Left renal pelvis (tissue), 4 donors: ENCODE data around the gene MYL4. TPM values are rescaled to one million over a fixed set of nuclear protein-coding genes. Genes with fewer than 3 reads are reported as not detected.
A peak's percentile ranks its signal among the peaks of the same experiment; 100 is the strongest.
"Not testable (repeated sequence)": the region's sequence is repeated elsewhere in the genome, so short reads cannot be mapped to it uniquely, and the experiment has no call there.

Source experiments
- DNase-seq, 4 donors: peaks; one replicate each; pipeline ENCODE4 v3.0.0-alpha.2; 2013; ENCODE audit warnings: low read depth in 4 of 4, low spot score in 3 of 4
- polyA plus RNA-seq, 4 donors: library from polyadenylated mRNA; unstranded; fragments of 120-200 nt; gene quantifications; one replicate each; pipeline ENCODE4 v1.2.1, GENCODE V29; 2013; ENCODE audit not compliant: insufficient read length in 4 of 4

Gene MYL4
- polyA plus RNA-seq, 4 donors, result 2.2 to 19.0 (median 3.4) TPM

DNA sequence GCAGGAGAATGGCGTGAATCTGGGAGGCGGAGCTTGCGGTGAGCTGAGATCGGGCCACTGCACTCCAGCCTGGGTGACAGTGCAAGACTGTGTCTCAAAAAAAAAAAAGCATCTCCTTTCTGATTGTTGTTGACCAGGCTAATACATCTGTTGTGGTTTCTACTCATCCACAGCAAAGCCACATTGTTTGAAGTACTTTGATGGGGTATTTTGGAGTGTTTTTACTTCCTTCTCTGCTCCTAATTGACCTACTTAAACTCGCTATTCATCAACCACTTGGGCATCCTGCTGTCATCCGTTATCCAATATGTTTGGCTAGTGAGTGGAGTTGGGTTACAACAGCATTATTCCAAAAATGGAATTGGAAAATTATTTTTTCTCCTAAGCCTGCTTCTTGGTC lies 16.6 kb upstream of the MYL4 start:
- no peak for DNase-seq

DNA sequence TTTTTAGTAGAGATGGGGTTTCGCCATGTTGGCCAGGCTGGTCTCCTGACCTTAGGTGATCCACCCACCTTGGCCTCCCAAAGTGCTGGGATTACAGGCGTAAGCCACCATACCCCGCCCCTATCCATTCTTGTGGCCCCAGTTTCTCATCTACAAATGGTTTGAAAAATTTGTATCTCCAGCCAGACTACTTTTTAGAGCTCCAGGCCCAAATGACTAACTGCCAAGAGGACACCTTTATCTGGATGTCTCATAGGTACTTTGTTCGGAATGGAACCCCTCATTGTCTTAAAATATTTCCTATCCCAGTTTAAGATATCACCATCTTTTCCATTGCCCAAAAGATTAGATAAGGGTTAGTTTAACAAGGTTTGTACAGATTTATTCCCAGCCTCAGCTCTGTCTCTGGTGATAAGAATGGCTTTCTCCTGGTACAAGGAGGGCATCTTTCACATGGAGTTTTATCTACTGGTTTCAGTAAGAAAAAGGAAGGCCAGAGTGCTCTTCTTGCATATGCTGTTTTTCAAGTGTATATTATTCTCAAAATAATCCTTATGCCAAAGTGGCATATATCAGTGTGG lies 15.1 kb upstream of the MYL4 start:
- DNase-seq, result no peak

DNA sequence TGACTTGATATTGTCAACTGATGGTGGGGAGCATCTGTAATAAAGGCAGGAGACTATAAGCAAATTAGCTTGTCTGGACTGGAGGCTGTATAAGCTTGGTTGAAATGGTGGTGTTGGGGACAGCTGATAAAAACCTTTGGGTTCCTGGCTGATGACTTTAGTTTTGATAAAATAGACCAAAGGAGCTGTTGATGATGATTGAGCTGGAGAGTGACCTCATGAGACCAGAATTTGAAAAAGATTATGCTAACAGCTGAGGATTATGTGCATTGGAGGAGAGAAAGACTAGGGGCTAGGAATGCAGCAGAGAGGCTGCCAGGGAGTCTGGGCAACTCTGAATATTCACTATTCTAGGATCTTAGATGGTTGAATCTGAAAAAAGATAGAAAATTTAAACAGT lies 11.3 kb upstream of the MYL4 start:
- DNase-seq, result no peak

DNA sequence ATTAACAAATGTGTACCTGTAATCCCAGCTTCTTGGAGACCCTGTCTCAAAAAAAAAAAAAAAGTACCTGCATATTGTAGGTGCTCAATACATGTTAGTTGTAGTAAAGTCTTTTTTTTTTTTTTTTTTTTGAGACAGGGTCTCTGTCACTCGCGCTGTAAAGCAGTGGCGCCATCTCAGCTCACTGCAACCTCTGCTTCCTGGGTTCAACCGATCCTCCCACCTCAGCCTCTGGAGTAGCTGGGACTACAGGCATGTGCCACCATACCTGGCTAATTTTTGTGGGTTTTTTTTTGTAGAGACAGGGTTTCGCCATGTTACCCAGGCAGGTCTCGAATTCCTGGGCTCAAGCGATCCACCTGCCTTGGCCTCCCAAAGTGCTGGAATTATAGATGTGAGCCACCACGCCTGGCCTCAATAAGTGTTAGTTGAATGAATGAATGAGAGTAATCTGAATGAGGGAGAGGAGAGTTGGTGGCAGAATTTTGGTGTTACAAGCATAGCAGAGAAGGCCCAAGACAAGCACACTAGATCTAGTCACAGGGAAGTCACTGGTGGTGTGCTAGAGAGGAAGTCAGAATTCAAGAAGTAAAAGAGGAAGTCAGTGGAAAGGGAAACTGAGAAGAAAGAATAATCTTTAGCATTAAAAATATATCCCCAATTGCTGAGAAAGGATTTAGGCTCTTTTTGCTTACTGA lies 9.4 kb upstream of the MYL4 start:
- no peak for DNase-seq

DNA sequence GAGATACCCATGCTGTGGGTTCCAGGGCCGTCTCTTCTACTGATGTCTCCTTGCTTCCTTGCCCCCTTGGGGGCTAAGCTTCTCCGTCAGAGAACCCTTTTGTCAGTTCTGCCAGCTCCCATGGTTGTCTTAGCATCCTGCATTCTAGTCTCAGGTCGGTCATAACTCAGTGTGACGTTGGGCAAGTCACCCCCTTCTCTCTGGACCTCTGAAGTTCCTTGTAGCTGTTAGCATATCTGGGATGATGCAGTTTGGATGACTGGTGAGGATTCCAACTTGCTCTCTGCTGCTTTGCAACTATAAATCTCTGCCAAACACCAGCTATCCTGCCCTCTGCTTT lies 8.9 kb upstream of the MYL4 start:
- DNase-seq, result no peak

DNA sequence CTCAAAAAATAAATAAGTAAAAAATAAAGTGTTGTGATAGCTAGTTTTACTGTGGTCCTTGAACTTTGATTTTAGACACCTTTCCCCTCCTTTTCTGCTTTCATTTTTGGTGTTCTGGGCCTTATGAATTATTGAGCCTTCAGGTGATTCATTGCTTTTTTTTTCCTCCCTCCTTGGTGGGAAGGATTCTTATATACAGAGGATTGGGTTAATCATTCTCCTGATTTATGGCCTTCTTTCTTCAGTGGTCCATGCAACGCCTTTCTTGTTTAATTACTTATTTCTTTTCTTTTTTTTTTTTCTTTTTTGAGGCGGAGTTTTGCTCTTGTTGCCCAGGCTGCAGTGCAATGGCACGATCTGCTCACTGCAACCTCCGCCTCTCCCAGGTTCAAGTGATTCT lies 8.0 kb upstream of the MYL4 start:
- DNase-seq, result peak in 1 of 4 donors; percentile 44

DNA sequence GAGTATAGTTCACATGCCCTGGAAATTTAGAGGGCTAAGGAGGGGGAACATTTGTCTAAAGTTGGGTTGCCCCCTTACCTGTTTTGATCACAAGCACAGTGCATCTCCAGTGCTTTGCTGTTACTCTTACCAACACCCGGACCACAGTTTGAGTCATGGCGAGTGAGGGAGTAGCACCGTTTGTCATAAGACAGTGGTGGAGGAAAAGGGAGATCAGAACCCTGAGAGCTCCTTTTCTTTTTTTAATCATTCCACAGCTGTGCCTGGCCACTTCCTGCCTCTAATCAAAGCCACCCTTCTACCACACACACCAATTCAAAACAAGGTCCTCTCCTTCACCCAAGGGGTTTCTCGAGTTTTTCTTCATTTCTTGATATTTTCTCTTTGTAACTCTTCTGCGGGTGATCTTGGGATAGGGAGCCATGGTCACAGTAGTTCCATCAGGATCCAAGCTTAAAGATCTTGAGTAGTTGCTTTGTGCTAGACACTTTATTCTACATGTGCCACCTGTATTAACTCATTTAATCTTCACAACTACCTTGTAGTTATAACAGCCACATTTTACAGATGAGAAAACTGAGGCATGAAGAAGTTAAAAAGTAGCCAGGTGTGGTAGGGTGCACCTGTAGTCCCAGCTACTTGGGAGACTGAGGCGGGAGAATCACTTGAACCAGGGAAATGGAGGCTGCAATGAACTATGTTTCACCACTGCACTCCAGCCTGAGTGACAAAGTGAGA lies 5.0 kb upstream of the MYL4 start:
- DNase-seq, result no peak

DNA sequence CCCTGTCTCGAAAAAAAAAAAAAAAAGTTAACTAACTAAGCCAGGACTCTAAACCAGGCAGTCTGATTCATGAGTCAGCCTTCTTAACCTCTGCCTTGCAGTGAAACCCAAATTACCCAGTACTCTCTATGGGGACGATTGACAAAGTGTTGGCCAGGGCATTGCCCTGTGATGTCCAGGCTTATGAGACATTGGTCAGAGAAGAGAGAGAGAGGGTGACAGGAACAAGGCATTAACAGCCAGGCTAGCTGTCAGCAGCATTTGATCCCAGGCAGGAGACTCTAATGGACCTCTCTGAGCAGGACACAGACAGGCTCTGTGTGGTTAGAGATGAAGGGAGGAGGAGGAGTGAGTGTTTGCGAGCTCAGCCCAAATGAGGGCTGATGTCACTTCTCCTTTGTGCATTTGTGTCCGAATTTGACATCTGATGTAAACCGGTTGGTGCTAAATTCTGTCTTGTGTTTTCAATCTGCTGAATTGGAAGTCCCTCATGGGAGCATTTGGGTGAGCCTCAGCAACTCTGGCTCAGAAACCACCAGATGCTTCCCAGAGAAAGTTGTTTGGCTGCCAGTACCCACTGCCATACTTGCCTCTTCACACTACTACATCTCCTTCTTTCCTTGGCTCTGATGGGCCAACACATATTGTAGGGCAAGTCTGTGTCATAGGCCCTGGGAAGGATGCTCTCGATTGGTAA lies 4.3 kb upstream of the MYL4 start:
- DNase-seq, result no peak

DNA sequence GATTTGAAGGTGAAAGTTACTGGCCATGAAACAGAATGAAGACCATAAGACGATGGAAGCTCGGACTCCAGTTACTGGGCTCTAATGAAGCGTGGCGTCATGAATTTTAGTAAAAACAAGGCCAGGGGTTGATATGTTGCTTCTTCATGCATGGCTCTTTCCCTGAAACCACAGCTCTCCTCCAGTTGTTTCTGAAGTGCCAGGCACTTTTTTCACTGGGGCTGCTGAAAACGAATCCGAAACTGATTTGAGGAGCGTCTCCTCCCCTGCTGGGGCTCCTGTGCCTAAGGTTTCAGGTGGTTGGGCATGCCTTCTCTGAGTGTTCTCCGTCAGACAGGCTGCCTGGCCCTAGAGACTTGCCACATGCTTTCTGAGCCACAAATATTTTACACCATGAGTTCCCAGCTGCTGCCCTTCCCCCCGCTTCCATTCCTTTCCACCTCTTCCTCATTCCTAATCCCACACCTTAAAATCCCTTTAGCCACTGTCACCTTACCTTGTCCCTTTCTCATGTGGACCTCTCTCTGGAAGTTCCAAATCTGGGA lies 3.7 kb upstream of the MYL4 start:
- DNase-seq, result peak in 1 of 4 donors; percentile 51

DNA sequence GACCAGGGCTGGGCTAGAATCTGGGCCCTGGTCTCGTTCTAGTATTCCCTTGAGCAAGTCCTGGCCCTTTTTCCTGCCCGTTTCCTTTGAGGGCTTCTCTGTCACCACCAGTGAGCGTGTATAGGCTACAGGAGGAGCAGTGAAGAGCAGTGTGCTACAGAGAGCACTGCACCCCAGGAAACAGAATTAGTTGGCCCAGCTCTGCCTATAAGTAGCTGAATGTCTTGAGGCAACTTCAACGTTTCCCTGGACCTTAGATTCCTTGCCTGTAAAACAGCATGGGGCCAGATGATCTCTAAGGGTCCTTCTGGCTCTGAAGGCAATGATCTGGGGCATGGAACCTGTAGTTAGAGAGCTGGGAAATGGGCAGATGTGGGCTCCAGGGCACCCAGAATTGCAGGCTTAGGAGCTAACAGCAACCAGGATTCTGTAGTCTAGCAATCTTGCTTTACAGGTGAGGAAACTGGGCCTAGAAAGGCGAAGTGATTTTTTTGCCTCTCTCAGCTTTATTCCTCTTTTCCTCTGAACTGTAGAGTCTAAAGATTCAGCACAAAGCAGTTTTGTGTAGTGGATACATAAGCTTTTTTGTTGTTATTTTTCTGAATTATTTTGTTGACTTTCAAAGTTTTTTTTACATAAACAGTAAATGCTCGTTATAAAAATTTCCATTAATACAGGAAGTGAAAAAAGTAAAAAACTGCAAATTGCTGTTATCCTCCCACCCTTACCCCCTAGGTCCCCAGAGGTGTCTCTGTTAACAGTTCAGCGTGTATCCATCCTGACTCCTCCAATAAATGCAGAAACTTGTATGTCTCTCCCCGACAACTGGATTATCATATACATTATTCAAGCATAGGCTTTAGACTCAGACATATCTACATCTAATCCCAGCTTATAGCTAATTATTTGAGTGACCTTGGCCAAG lies 1.7 kb upstream of the MYL4 start:
- no peak for DNase-seq

DNA sequence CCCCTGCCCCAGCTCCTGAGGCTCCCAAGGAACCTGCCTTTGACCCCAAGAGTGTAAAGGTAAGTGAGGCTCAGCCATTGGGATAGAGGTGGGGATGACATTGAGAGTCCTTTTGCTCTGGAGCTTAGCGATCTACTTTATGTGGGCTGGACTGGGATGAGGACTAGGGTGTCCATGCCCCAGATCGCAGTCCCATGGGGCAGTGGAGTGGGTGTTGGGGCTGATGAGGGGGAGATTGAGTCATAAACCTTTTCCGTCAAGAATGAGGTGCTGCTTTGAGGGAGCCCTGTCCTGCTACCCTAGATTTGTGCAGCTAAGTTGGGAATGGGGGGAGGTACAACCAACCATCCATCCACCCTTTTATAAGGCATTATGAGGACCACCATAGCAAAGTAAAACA lies 351 bp downstream of the MYL4 start:
- no peak for DNase-seq

DNA sequence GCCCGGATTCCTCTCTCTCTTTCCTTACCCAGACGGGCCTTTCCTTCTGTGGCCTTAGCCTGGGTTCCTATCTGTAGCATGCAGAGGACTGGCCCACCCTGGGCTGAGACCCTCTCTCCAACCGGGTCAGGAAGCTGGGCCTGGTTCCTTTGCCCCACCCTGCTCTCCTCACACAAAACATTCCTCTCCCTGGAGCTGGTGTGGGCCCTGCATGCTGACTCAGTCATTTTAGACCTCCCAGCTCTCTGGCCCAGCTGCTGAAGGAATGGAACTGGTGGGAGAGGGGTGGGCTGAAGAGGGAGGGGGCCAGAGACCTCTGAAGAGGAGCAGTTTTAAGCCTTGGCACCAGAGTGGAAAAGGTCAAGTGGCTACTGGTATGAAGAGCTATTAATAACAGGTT lies 957 bp downstream of the MYL4 start:
- DNase-seq, result no peak

DNA sequence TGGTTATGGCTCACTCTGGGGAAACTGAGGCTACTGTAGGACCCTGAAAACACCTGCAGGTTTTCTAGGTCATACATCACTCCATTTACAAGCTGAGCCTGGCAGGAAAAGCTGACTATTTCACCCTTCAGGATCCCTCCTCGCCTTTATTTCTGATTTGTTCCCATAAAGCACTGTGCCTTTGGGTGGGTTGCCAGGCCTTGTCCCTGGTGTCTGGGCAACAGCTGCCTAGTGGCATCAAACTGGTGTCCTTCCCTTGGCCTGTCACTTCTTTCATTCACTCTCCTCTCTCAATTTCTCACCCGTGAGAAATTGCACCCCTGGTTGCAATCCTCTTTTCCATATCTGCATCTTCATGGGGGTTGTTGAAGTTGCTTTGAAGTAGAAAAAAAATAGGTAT lies 1.6 kb downstream of the MYL4 start:
- DNase-seq, result no peak

DNA sequence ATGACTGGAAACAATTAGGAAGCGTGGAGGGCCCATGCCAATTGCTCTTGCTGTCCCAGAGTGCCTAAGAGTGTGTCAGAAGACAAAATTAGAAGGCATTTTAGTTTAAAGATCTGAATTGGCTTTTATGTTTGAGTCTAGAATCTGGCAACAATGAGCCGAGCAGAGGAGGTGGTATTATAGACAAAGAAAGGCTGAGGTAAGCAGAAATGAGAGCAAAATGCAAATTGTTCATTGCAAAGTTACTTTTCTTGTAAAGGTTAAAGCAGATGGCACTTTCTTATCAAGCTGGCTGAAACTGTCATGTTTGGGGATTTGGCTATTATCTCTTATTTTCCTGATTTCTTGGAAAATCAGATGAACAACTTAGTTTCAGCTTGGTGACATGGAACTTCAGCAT lies 3.3 kb downstream of the MYL4 start:
- no peak for DNase-seq

DNA sequence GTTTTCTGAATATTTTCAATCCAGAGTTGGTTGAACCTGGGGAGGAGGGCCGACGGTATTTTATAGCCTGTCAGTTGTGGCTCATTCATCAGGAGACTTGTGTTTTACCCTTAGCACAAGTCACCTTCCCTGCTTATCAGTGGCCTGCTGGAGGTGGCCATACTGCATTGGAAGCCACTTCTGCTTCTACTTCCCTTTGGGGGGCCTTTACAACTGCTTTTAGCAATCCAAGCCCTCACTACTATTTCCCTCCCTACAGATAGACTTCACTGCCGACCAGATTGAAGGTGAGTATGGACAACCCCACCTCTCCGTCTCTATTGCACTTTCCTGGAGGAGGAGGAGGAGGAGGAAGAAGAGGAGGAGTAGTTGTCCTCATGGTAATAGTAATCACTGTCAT lies 4.4 kb downstream of the MYL4 start:
- no peak for DNase-seq

DNA sequence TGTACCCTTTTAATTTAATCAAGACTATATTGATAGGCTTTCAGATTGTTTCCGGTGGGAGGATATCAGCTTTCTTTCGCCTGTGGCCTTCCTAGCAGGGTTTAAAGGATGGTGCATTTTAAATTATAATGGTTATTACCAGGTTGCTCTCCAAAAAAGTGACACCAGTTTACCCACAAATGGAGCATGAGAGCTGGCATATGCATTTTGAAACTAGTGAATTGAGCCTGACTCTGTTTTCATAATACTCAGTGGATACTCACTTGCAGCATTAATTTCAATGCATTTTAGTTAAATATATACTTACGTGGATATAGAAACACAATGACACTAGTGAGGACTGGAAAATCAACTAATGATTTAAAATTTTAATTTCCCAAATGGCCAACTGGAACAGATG lies 5.8 kb downstream of the MYL4 start:
- no peak for DNase-seq

DNA sequence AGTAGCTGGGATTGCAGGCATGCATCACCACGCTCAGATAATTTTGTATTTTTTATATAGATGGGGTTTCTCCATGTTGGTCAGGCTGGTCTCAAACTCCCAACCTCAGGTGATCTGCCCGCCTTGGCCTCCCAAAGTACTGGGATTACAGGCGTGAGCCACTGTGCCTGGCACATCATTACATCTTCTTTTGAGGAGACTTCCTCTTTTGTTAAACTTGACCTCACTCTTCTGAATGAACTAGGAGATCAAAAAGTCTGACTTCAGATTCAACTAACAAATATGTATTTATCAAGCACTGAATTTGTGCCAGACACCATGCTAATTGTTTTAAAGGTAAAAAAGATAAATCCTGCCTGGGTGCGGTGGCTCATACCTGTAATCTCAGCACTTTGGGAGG lies 7.7 kb downstream of the MYL4 start:
- not testable (repeated sequence) for DNase-seq

DNA sequence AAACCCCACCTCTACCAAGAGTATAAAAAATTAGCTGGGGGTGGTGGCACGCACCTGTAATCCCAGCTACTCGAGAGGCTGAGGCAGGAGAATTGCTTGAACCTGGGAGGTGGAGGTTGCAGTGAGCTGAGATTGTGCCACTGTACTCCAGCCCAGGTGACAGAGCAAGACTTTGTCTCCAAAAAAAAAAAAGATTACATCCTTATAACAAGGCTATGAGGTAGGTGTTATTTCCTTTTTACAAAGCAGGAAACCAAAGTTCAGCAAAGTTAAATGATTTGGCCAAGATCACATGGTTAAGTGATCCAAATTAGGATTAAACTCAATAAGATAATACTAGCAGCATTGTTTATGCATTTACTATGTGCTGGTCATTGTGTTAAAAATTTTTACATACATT lies 8.1 kb downstream of the MYL4 start:
- DNase-seq, result not testable (repeated sequence)

DNA sequence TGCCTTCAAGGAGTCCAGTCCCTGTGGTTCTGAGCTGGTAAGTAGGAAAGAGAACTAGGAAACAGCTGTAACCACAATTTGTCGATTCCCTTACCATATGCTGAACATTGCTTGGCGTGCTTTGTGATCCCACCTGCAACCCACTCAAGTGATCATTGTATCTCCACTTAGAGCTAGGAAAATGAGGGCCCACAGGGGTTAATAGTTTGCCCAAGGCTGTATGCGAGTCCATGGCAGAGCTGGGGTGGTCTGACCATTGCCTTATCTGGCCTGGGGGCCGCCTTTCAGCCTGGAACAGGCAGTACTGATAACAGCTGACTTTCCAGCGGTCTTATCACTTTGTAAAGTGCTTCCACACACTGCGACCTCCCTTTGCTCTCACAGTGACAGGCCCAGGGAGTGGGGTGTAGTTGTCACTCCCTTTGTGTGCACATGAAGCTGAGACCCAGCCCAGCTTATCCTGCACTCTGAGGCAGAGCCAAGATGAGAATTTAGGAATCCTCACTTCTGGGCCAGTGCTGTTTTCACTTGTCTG lies 9.8 kb downstream of the MYL4 start:
- no peak for DNase-seq
